HL-60 (cell line): ENCODE results near the gene AOPEP.

ENCODE experiments used
- DNase-seq, 2 experiments: peaks; one replicate each; pipeline ENCODE4 v3.0.0-alpha.2; 2010 to 2020; ENCODE audit warnings: low read depth in 1 of 2, low spot score in 1 of 2
- H3K27ac ChIP-seq: fragments of 250-450 bp; sonication (Bioruptor Pico); replicated peaks from 2 replicates; pipeline ENCODE4 v1.5.1; 2020; ENCODE audit warnings: mild to moderate bottlenecking, moderate library complexity
- H3K27me3 ChIP-seq: fragments of 250-450 bp; sonication (Bioruptor Pico); 2 replicates; pipeline ENCODE4 v1.5.1; 2021; ENCODE audit warnings: mild to moderate bottlenecking, moderate library complexity; ENCODE audit not compliant: insufficient read depth, poor library complexity, severe bottlenecking
- H3K4me3 ChIP-seq: replicated peaks from 2 replicates; pipeline ENCODE4 v1.5.1; 2011; ENCODE audit warnings: mild to moderate bottlenecking, control low read depth, low read length; ENCODE audit not compliant: insufficient read depth
- GABPA ChIP-seq: IDR thresholded peaks from 2 replicates; pipeline ENCODE4 v1.6.1; 2012; ENCODE audit warnings: low read depth
- POLR2AphosphoS5 ChIP-seq: IDR thresholded peaks from 2 replicates; pipeline ENCODE4 v1.6.1; 2012; ENCODE audit warnings: low read depth
- SPI1 ChIP-seq: IDR thresholded peaks from 2 replicates; pipeline ENCODE4 v1.6.1; 2012; ENCODE audit warnings: low read depth, mild to moderate bottlenecking, borderline replicate concordance
- TF ChIP-seq, protein P1 (sequence below): IDR thresholded peaks from 2 replicates; pipeline ENCODE4 v1.6.1; 2012; ENCODE audit warnings: low read depth; ENCODE audit not compliant: insufficient replicate concordance
- TF ChIP-seq, protein P2 (sequence below): IDR thresholded peaks from one replicate; pipeline ENCODE4 v1.5.1; 2011; ENCODE audit warnings: low read length, control low read depth, inconsistent platforms; ENCODE audit not compliant: insufficient read depth

The AOPEP gene

DNA sequence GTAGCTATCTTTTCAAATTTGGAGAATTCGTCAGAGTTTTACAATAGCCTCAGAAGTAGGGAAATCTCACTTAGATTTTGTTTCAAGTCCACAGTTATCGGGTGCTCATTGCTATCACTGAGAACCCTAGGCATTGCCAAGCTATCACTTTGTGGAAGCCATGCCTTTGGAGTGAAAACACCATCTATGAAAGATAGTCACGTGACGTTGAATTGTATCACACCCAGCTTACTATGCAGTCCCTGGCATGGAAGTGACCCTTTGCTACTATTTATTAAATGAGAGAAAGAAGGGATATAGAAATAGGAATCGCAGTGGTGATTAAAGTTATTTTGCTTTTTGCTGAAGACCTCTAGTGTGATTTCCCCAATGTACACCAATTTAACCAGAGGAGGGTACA lies 97.2 kb downstream of the AOPEP start:
- TF ChIP-seq, protein P1, sequence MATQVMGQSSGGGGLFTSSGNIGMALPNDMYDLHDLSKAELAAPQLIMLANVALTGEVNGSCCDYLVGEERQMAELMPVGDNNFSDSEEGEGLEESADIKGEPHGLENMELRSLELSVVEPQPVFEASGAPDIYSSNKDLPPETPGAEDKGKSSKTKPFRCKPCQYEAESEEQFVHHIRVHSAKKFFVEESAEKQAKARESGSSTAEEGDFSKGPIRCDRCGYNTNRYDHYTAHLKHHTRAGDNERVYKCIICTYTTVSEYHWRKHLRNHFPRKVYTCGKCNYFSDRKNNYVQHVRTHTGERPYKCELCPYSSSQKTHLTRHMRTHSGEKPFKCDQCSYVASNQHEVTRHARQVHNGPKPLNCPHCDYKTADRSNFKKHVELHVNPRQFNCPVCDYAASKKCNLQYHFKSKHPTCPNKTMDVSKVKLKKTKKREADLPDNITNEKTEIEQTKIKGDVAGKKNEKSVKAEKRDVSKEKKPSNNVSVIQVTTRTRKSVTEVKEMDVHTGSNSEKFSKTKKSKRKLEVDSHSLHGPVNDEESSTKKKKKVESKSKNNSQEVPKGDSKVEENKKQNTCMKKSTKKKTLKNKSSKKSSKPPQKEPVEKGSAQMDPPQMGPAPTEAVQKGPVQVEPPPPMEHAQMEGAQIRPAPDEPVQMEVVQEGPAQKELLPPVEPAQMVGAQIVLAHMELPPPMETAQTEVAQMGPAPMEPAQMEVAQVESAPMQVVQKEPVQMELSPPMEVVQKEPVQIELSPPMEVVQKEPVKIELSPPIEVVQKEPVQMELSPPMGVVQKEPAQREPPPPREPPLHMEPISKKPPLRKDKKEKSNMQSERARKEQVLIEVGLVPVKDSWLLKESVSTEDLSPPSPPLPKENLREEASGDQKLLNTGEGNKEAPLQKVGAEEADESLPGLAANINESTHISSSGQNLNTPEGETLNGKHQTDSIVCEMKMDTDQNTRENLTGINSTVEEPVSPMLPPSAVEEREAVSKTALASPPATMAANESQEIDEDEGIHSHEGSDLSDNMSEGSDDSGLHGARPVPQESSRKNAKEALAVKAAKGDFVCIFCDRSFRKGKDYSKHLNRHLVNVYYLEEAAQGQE: no peak
- no peak for TF ChIP-seq SPI1
- TF ChIP-seq POLR2AphosphoS5: no peak
- TF ChIP-seq, protein P2, sequence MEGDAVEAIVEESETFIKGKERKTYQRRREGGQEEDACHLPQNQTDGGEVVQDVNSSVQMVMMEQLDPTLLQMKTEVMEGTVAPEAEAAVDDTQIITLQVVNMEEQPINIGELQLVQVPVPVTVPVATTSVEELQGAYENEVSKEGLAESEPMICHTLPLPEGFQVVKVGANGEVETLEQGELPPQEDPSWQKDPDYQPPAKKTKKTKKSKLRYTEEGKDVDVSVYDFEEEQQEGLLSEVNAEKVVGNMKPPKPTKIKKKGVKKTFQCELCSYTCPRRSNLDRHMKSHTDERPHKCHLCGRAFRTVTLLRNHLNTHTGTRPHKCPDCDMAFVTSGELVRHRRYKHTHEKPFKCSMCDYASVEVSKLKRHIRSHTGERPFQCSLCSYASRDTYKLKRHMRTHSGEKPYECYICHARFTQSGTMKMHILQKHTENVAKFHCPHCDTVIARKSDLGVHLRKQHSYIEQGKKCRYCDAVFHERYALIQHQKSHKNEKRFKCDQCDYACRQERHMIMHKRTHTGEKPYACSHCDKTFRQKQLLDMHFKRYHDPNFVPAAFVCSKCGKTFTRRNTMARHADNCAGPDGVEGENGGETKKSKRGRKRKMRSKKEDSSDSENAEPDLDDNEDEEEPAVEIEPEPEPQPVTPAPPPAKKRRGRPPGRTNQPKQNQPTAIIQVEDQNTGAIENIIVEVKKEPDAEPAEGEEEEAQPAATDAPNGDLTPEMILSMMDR: no peak
- no peak for TF ChIP-seq GABPA
- Histone ChIP-seq H3K4me3 (no peak overlapping the region), H3K27ac (no peak overlapping the region), H3K27me3 (no peaks in the 10 kb centered on the region)
- no peak for DNase-seq

DNA sequence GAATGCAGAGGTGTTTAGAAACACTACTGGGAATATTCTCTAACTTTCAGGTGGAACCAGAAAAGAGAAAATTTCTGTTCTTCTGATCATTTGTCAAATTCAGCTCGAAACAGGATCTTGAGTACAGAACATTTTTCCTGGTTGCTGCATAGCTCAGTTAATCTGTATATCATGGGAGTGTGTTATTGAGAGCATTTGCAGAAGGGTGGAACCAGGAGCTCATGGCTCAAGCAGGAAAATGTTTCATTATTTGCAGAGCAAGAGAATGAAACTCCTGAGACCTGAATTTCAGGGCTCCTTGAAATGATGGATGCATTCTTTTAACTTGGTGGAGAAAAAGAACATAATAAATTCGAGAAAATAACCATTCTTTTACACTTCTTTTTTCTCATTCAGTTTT lies 97.9 kb downstream of the AOPEP start:
- DNase-seq: no peak
- H3K4me3 ChIP-seq: no peak overlapping the region
- TF ChIP-seq, protein P2: no peak
- TF ChIP-seq, protein P1: no peak
- no peak for TF ChIP-seq GABPA
- no peak for TF ChIP-seq POLR2AphosphoS5
- no peak for TF ChIP-seq SPI1
- H3K27me3 ChIP-seq: no peaks in the 10 kb centered on the region
- no peak overlapping the region for H3K27ac ChIP-seq

DNA sequence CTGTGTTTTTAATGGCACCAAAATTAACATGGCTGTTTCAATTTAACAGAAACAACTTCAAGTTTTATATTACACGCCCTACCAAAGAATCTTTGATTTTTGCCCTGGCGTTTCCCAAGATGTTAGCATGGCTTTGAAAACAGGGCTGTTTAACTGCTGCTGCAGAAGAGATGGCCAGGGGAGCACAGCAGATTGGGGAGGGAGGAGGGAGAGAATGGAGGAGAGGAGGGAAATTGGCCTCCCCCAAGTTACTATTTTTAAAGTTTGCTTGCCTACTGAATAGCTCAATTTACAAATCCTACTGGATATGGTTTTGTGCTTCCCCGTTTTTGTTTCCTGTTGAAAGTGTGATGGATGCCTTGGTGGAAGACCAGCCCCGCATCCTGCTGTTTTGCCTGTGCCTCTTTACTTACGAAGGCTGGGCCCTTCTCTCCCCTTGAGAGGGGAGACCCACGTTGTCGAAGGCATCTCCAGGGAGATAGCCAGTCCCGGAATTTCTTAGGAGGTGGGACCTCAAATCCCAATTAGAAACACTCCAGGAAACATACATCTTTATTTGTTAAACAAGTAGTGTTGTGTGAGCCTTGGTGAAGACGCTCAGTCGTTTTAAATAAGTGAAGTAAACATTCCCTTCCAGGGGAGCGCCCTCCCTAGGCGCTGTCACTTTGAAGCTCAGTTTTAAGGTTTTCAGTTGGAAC lies 98.6 kb downstream of the AOPEP start:
- Histone ChIP-seq H3K27ac (no peak overlapping the region), H3K4me3 (no peak overlapping the region), H3K27me3 (no peaks in the 10 kb centered on the region)
- DNase-seq: no peak
- TF ChIP-seq, protein P2: no peak
- TF ChIP-seq SPI1 (no peak), POLR2AphosphoS5 (no peak), GABPA (no peak)
- TF ChIP-seq, protein P1: no peak
